Activated CD8-positive, alpha-beta T cell treated with anti-CD3 and anti-CD28 coated beads for 36 hours (primary cell): ENCODE results near the gene GGCX. TPM values are rescaled to one million over a fixed set of nuclear protein-coding genes. Genes with fewer than 3 reads are reported as not detected.
A peak's percentile ranks its signal among the peaks of the same experiment; 100 is the strongest.

Source experiments
- ATAC-seq: fragments of 200-7000 bp; cut with Tn5 transposase; one replicate; pipeline ENCODE4 v1.10.0; 2021; ENCODE audit warnings: mild to moderate bottlenecking, moderate library complexity
- CTCF ChIA-PET: fragments of 350-600 bp; sonication (Branson Sonifier 250); formaldehyde crosslinking; loops from one replicate; lab custom pipeline; 2021; ENCODE audit warnings: antibody characterized with exemption; lab: Charles Lee
- POLR2A ChIA-PET: fragments of 350-600 bp; sonication (Branson Sonifier 250); formaldehyde crosslinking; loops from one replicate; lab custom pipeline; 2021; ENCODE audit warnings: antibody characterized with exemption; lab: Charles Lee
- DNase-seq: peaks from one replicate; pipeline ENCODE4 v3.0.0-alpha.2; 2020
- H3K27ac Mint-ChIP-seq: one replicate; pipeline ENCODE4 v1.8.0; 2021; ENCODE audit warnings: mild to moderate bottlenecking, mixed read lengths
- H3K27me3 Mint-ChIP-seq: one replicate; pipeline ENCODE4 v1.8.0; 2021; ENCODE audit warnings: mixed read lengths
- H3K36me3 Mint-ChIP-seq: one replicate; pipeline ENCODE4 v1.8.0; 2021; ENCODE audit warnings: low read depth, mixed read lengths
- H3K4me1 Mint-ChIP-seq: one replicate; pipeline ENCODE4 v1.8.0; 2021; ENCODE audit warnings: low read depth, mixed read lengths
- H3K4me3 Mint-ChIP-seq: one replicate; pipeline ENCODE4 v1.8.0; 2021; ENCODE audit warnings: mild to moderate bottlenecking, moderate library complexity, mixed read lengths
- H3K9me3 Mint-ChIP-seq: one replicate; pipeline ENCODE4 v1.8.0; 2021; ENCODE audit warnings: mixed read lengths
- CTCF ChIP-seq: fragments of 200-600 bp; IDR thresholded peaks from one replicate; pipeline ENCODE4 v1.8.0; 2022; ENCODE audit warnings: antibody characterized with exemption, mild to moderate bottlenecking
- intact Hi-C: fragments of 100-400 bp; cut with micrococcal nuclease; formaldehyde crosslinking; loops from one replicate; pipeline ENCODE4 v1.10.0; 2022
- total RNA-seq, 2 experiments: library from RNA; stranded (reverse); gene quantifications; one replicate each; pipeline ENCODE4 v1.2.3, GENCODE V29; 2021

Gene GGCX
- total RNA-seq, 2 experiments from 2014 or later = 14.6 to 16.7 TPM

DNA sequence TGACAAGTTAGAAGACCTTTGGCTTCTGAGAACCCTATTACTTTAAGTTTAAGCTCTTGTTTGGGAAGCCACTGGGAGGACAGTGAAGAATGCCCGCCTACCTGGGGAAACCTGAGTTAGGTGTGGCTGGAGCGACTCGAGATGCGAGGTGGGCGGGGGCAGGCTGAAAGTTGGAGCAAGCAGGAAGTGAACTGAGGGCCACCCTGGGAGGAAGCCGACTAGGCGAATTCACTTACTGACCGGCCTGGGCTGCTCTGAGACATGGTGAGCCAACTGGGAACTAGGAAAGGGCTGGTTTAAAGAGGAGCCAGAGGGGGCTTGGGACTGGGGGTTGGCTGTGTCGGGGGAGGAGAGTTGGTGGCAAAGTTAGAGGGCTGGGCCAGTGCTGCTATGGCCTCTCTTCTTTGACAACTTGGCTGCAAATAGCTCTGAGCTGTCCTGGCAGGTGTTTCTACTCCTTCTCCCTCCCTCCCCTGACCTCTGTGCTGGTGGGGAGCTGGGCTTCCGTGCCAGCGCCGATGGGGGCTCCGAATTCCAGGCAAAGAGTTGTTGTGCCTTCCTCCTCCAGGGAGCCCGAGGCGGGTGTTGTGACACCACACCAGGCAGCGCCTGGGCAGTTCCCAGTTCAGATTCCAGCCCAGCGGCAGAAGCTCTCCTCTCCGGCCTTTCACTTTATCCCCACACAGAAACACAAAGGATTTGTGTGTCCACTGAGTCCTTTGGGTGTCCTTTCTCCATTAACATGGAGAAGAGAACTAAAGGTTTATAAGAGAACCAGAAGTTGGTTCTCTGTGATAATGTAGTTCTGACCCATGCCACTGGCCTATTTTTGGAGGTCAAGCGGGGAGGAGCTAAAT lies 16.3 kb upstream of the GGCX start, which contains the start of gene VAMP8:
VAMP8 (plus strand) TSS at position 201 of the 857 bp plus-strand sequence; CDS start at position 262, 61 bp downstream.
- H3K9me3 Mint-ChIP-seq = no peaks in the 10 kb centered on the region
- POLR2A ChIA-PET = interaction anchor here (0.6 to 3.0 kb wide), 15 partner anchors 9 to 159 kb away, joined by 3 to 12 read pairs (median 5); partner anchors contain the start of genes C2orf68, GGCX, MAT2A and RNF181

DNA sequence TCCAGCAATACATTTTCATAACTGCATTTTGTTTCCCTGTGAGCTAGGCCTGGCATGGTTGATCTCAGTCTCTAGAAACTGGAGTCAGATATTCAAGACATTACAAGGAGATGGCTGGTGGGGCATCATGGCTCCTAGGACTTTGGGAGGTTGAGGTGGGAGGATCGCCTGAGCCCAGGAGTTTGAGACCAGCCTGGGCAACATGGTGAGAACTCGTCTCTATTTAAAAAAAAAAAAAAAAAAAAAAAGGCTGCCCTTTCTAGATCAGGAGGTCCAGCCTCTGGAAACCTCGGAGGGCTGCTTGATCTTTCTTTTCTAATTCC lies 15.7 kb upstream of the GGCX start:
- CTCF ChIA-PET = interaction anchor here (0.7 to 2.3 kb wide), 5 partner anchors 10 to 51 kb away, joined by 3 to 8 read pairs (median 3); partner anchors contain the start of gene RNF181
- Mint-ChIP-seq H3K9me3 (no peaks in the 10 kb centered on the region), H3K27ac (peak overlapping the region; percentile 90), H3K4me1 (peaks cover 19% of the 10 kb centered on the region), H3K27me3 (no peaks in the 10 kb centered on the region), H3K36me3 (peaks cover 15% of the 10 kb centered on the region), H3K4me3 (peak overlapping the region; percentile 96)
- no peak for TF ChIP-seq CTCF
- DNase-seq (no peak), ATAC-seq (no peak)
- POLR2A ChIA-PET = interaction anchor here (0.6 to 3.0 kb wide), 10 partner anchors 10 to 158 kb away, joined by 3 to 12 read pairs (median 6); partner anchors contain the start of genes C2orf68, GGCX, MAT2A and RNF181
- intact Hi-C loops = no loop called here

More for the DNA sequence above, 16.3 kb upstream of the GGCX start, which contains the start of gene VAMP8:
- Mint-ChIP-seq H3K36me3 (peaks cover 18% of the 10 kb centered on the region), H3K4me3 (peak within 1 kb of the TSS; percentile 96), H3K27ac (peak within 1 kb of the TSS; percentile 90), H3K4me1 (peaks cover 22% of the 10 kb centered on the region), H3K27me3 (no peaks in the 10 kb centered on the region)
- CTCF ChIA-PET = interaction anchor here (0.7 to 2.3 kb wide), 7 partner anchors 11 to 159 kb away, joined by 3 to 8 read pairs (median 3); partner anchors contain the start of genes RNF181 and SH2D6
- no peak for TF ChIP-seq CTCF
- DNase-seq (peak; percentile 78), ATAC-seq (peak; percentile 76)
- intact Hi-C loops = no loop called here

DNA sequence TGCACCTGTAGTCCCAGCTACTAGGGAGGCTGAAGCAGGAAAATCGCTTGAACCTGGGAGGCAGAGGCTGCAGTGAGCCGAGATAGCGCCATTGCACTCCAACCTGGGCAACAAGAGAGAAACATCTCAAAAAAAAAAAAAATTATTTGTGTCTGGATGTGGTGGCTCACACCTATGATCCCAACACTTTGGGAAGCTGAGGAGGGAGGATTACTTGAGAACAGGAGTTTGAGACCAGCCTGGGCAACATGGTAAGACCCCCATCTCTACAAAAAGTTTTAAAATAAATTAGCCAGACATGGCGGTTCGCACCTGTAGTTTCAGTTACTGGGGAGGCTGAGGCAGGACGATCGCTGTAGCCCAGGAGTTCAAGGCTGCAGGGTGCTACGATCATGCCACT lies 14.4 kb upstream of the GGCX start:
- no peak for TF ChIP-seq CTCF
- Mint-ChIP-seq H3K9me3 (no peaks in the 10 kb centered on the region), H3K27me3 (no peaks in the 10 kb centered on the region), H3K27ac (no peak overlapping the region), H3K4me1 (peaks cover 19% of the 10 kb centered on the region), H3K4me3 (no peak overlapping the region), H3K36me3 (peaks cover 8% of the 10 kb centered on the region)
- ATAC-seq (no peak), DNase-seq (no peak)
- ChIA-PET CTCF (no interaction called here), POLR2A (interaction anchor here (1.2 to 1.7 kb wide), 3 partner anchors 30 to 137 kb away, joined by 3 to 4 read pairs (median 3); no protein-coding TSS in a partner anchor)
- intact Hi-C loops = no loop called here

GRCh38 chr2:85566265-85566664 lies 5.0 kb upstream of the GGCX start:
- Mint-ChIP-seq H3K36me3 (no peaks in the 10 kb centered on the region), H3K4me1 (peaks cover 9% of the 10 kb centered on the region), H3K9me3 (no peaks in the 10 kb centered on the region), H3K4me3 (no peak overlapping the region), H3K27ac (no peak overlapping the region), H3K27me3 (no peaks in the 10 kb centered on the region)
- no peak for TF ChIP-seq CTCF
- POLR2A ChIA-PET = interaction anchor here (23.8 kb wide), 1 partner anchor 22 kb away, joined by 467 read pairs; the partner anchor contains the start of gene MAT2A
- DNase-seq (no peak), ATAC-seq (no peak)
- intact Hi-C loops = no loop called here
- CTCF ChIA-PET = interaction anchor here (1.1 to 1.7 kb wide), 3 partner anchors 11 to 19 kb away, joined by 3 to 5 read pairs (median 4); partner anchors contain the start of gene VAMP8
